ENCODE measurements around the gene SLC25A47.
"Not testable (repeated sequence)": the region's sequence is repeated elsewhere in the genome, so short reads cannot be mapped to it uniquely, and the experiment has no call there.

Gene SLC25A47

DNA sequence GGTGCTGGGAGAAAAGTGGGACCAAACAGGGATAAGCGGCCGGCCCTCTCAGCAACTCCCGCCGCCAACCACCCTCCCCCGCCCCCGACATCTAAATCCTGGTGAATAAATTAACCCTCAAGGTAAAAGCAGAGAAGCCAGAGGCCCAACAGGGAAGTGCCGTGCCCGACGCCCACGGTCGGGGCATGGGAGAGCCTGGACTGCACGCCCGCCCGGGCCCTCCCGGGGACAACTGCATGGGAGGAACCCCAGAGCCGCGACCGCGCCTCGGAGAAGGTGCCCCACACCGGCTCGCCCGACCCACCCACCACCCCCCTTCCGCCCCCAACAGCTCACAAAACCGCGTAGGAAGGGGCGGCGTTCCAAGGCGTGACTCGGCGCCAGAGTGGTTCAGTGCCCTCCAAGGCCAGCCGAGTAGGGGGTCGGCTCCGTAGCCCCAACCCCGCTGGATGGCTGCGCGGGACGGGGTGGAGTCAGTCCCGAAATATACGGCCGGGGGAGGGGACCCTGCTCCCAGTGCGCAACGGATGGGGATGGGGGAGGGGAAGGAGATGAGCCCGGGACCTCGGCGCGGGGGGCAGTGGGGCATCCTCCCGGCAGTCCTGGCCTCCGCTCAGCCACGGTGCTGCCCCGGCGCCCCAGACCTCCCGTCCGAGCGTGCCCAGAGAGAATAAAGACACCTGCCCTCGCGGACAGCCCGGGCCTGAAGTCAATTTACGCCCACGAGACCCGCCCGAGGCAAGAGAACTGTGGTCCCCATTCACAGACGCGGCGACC lies 17.6 kb upstream of the SLC25A47 start:
- peak overlapping the region; percentile 70 to 73 for H3K4me3 ChIP-seq (ENCODE audit: low read depth in 1 of 2, low read length in 2 of 2)
- H3K9ac ChIP-seq (ENCODE audit: low read depth in 1 of 2, low read length in 2 of 2): peak overlapping the region; percentile 33 to 59
- no peaks in the 10 kb centered on the region for H3K36me3 ChIP-seq (ENCODE audit: control insufficient read depth in 1 of 2, insufficient read depth in 2 of 2, low read length in 2 of 2)
- H3K4me1 ChIP-seq (ENCODE audit: control insufficient read depth in 1 of 2, insufficient read depth in 2 of 2, low read length in 2 of 2): peaks cover 11 to 22% of the 10 kb centered on the region in 2 donors
- H3K27me3 ChIP-seq (ENCODE audit: control insufficient read depth in 1 of 2, insufficient read depth in 2 of 2, low read length in 2 of 2): no peaks in the 10 kb centered on the region
- H3K27ac ChIP-seq (ENCODE audit: low read depth, low read length): peak overlapping the region; percentile 56
- H3K9me3 ChIP-seq (ENCODE audit: control insufficient read depth in 1 of 2, low read length in 2 of 2): no peaks in the 10 kb centered on the region

DNA sequence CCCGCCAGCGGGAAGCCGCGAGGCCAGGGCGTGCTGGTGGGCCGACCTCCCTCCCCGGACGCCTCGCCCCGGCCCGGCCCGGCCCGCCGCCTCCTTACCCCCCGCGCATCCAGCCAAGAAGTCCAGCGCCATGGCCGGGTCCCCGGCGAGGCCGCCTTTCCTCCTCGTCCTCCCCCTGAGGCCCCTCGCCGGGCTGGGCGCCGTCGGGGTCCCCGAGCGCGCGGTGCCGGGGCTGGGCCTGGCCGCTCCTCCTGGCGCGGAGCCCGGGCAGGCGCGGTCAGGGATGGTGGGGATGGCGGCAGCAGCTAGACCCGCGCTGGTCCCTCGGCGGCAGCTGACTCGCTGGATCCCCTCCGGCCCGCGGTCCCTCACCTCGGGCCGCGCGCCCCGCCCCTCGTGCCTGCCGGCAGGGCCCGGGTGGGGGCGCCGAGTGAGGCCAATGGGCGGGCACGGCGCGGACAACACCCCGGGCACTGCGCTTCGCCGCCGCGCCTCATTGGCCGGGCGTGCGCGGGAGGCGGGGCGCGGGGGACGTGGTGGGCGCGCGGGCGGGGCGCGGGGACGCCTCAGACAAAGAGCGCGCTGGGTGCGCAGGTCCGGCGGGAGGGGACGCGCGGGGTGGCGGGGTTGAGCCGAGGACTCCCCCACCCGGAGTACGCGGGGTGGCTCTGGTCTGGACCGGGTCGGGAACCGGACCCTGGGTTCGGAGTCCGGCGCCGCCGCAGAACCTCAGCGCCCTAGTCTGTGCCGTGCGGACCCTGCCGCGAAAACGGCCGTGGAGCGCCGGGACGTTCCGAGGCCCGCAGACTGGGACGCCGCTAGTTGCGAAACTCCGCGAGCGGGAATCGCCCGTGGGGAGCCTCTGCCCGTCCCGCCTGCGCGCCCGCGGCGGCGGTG lies 16.8 kb upstream of the SLC25A47 start, which contains the start of gene SLC25A29:
Gene SLC25A29 (minus strand): TSS at position 344 of the 897 bp plus-strand sequence. CDS start 212 bp downstream, at position 132.
- Histone ChIP-seq H3K27me3 (ENCODE audit: control insufficient read depth in 1 of 2, insufficient read depth in 2 of 2, low read length in 2 of 2) (no peaks in the 10 kb centered on the region), H3K4me3 (ENCODE audit: low read depth in 1 of 2, low read length in 2 of 2) (peak within 1 kb of the TSS; percentile 73 to 79), H3K9me3 (ENCODE audit: control insufficient read depth in 1 of 2, low read length in 2 of 2) (no peaks in the 10 kb centered on the region), H3K4me1 (ENCODE audit: control insufficient read depth in 1 of 2, insufficient read depth in 2 of 2, low read length in 2 of 2) (peaks cover 11 to 22% of the 10 kb centered on the region in 2 donors), H3K9ac (ENCODE audit: low read depth in 1 of 2, low read length in 2 of 2) (peak within 1 kb of the TSS; percentile 73 to 79), H3K27ac (ENCODE audit: low read depth, low read length) (peak within 1 kb of the TSS; percentile 73), H3K36me3 (ENCODE audit: control insufficient read depth in 1 of 2, insufficient read depth in 2 of 2, low read length in 2 of 2) (no peaks in the 10 kb centered on the region)

GRCh38 chr14:100306998-100307765 lies 16.0 kb upstream of the SLC25A47 start:
- H3K4me1 ChIP-seq (ENCODE audit: control insufficient read depth in 1 of 2, insufficient read depth in 2 of 2, low read length in 2 of 2): peaks cover 11 to 22% of the 10 kb centered on the region in 2 donors
- H3K36me3 ChIP-seq (ENCODE audit: control insufficient read depth in 1 of 2, insufficient read depth in 2 of 2, low read length in 2 of 2): no peaks in the 10 kb centered on the region

GRCh38 chr14:100307766-100308426 lies 15.2 kb upstream of the SLC25A47 start:
- no peak overlapping the region for H3K27ac ChIP-seq (ENCODE audit: low read depth, low read length)
- H3K27me3 ChIP-seq (ENCODE audit: control insufficient read depth in 1 of 2, insufficient read depth in 2 of 2, low read length in 2 of 2): peaks cover 0 to 3% of the 10 kb centered on the region in 2 donors
- peak overlapping the region; percentile 73 to 79 for H3K9ac ChIP-seq (ENCODE audit: low read depth in 1 of 2, low read length in 2 of 2)
- H3K9me3 ChIP-seq (ENCODE audit: control insufficient read depth in 1 of 2, low read length in 2 of 2): no peaks in the 10 kb centered on the region
- H3K4me3 ChIP-seq (ENCODE audit: low read depth in 1 of 2, low read length in 2 of 2): peak overlapping the region; percentile 73 to 79
- peaks cover 11 to 22% of the 10 kb centered on the region in 2 donors for H3K4me1 ChIP-seq (ENCODE audit: control insufficient read depth in 1 of 2, insufficient read depth in 2 of 2, low read length in 2 of 2)
- H3K36me3 ChIP-seq (ENCODE audit: control insufficient read depth in 1 of 2, insufficient read depth in 2 of 2, low read length in 2 of 2): no peaks in the 10 kb centered on the region

More at GRCh38 chr14:100306998-100307765, 16.0 kb upstream of the SLC25A47 start:
- H3K4me3 ChIP-seq (ENCODE audit: low read depth in 1 of 2, low read length in 2 of 2): peak overlapping the region; percentile 73 to 79
- H3K27ac ChIP-seq (ENCODE audit: low read depth, low read length): no peak overlapping the region
- no peaks in the 10 kb centered on the region for H3K27me3 ChIP-seq (ENCODE audit: control insufficient read depth in 1 of 2, insufficient read depth in 2 of 2, low read length in 2 of 2)
- peak overlapping the region; percentile 73 to 79 for H3K9ac ChIP-seq (ENCODE audit: low read depth in 1 of 2, low read length in 2 of 2)
- no peaks in the 10 kb centered on the region for H3K9me3 ChIP-seq (ENCODE audit: control insufficient read depth in 1 of 2, low read length in 2 of 2)

DNA sequence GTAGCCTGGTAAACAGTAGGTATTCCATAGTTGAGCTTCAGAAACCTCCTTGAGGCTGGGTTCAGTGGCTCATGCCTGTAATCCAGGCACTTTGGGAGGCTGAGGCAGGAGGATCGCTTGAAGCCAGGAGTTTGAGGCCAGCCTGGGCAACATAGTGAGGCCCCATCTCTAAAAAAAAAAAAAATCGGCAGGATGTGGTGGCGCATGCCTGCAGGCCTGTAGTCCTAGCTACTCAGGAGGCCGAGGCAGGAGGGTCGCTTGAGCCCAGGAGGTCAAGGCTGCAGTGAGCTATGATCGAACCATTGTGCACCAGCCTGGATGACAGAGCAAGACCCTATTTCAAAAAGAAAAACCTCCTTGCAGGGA lies 14.7 kb upstream of the SLC25A47 start:
- H3K27me3 ChIP-seq (ENCODE audit: control insufficient read depth in 1 of 2, insufficient read depth in 2 of 2, low read length in 2 of 2); H3K4me3 ChIP-seq (ENCODE audit: low read depth in 1 of 2, low read length in 2 of 2); H3K36me3 ChIP-seq (ENCODE audit: control insufficient read depth in 1 of 2, insufficient read depth in 2 of 2, low read length in 2 of 2); H3K9me3 ChIP-seq (ENCODE audit: control insufficient read depth in 1 of 2, low read length in 2 of 2); H3K27ac ChIP-seq (ENCODE audit: low read depth, low read length): not testable (repeated sequence)
- peak overlapping the region; percentile 73 to 79 for H3K9ac ChIP-seq (ENCODE audit: low read depth in 1 of 2, low read length in 2 of 2)
- H3K4me1 ChIP-seq (ENCODE audit: control insufficient read depth in 1 of 2, insufficient read depth in 2 of 2, low read length in 2 of 2): peaks cover 11 to 22% of the 10 kb centered on the region in 2 donors

- Histone ChIP-seq H3K27ac (ENCODE audit: low read depth, low read length) (no peak overlapping the region), H3K36me3 (ENCODE audit: control insufficient read depth in 1 of 2, insufficient read depth in 2 of 2, low read length in 2 of 2) (no peaks in the 10 kb centered on the region), H3K27me3 (ENCODE audit: control insufficient read depth in 1 of 2, insufficient read depth in 2 of 2, low read length in 2 of 2) (peaks cover 0 to 3% of the 10 kb centered on the region in 2 donors), H3K9ac (ENCODE audit: low read depth in 1 of 2, low read length in 2 of 2) (no peak overlapping the region), H3K9me3 (ENCODE audit: control insufficient read depth in 1 of 2, low read length in 2 of 2) (no peaks in the 10 kb centered on the region), H3K4me3 (ENCODE audit: low read depth in 1 of 2, low read length in 2 of 2) (no peak overlapping the region), H3K4me1 (ENCODE audit: control insufficient read depth in 1 of 2, insufficient read depth in 2 of 2, low read length in 2 of 2) (peaks cover 11 to 22% of the 10 kb centered on the region in 2 donors)
Measured at GRCh38 chr14:100309028-100309737, 14.0 kb upstream of the SLC25A47 start.

DNA sequence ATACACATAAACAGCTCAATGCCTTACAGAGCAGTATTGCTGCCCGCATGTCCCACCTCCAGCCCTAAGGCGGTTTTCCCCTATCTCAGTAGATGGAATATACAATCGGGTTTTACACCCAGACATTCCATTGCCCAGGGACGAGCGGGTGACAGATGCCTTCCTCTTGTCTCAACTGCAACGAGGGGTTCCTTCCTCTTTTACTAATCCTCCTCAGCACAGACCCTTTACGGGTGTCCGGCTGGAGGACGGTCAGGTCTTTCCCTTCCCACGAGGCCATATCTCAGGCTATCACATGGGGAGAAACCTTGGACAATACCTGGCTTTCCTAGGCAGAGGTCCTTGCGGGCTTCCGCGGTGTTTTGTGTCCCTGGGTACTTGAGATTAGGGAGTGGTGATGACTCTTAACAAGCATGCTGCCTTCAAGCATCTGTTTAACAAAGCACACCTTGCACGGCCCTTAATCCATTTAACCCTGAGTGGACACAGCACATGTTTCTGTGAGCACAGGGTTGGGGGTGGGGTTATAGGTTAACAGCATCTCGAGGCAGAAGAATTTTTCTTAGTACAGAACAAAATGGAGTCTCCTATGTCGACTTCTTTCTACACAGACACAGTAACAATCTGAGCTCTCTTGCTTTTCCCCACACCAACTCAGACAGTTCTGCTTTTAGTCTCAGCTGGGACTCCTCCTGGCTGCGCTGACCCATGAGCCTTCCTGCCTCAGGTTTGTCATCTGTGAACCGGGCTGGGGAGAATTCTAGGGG lies 10.8 kb upstream of the SLC25A47 start:
- H3K9ac ChIP-seq (ENCODE audit: low read depth in 1 of 2, low read length in 2 of 2); H3K36me3 ChIP-seq (ENCODE audit: control insufficient read depth in 1 of 2, insufficient read depth in 2 of 2, low read length in 2 of 2); H3K4me3 ChIP-seq (ENCODE audit: low read depth in 1 of 2, low read length in 2 of 2); H3K9me3 ChIP-seq (ENCODE audit: control insufficient read depth in 1 of 2, low read length in 2 of 2); H3K27me3 ChIP-seq (ENCODE audit: control insufficient read depth in 1 of 2, insufficient read depth in 2 of 2, low read length in 2 of 2); H3K27ac ChIP-seq (ENCODE audit: low read depth, low read length): not testable (repeated sequence)
- H3K4me1 ChIP-seq (ENCODE audit: control insufficient read depth in 1 of 2, insufficient read depth in 2 of 2, low read length in 2 of 2): peaks cover 0 to 11% of the 10 kb centered on the region in 2 donors

DNA sequence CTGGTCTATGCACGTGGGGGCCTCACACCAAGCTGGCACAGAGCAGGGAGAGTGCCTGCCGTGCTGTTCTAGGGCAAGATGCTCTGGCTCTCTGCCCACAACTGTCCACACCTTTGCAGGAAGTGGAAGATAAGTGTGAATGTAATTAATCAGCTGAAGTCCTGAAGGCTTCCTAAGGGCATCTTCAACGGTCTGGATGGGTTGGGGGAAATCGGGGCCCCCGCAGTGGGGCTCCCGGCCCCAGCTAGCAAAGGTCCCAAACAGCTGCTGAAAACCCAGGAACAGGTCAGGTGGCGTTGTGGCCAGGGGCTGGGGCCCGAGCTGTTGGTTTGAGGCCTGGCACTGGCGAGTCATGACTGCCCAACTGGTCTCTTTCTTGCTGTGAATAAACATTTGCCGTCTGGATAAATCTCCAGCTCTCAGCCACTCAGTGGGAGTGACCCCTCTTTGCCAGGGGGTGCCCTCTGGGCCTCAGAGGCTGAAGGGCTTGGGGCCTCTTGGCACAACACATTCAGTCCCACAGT lies 10.2 kb upstream of the SLC25A47 start:
- H3K9ac ChIP-seq (ENCODE audit: low read depth in 1 of 2, low read length in 2 of 2): no peak overlapping the region

More for the DNA sequence above, 10.2 kb upstream of the SLC25A47 start:
- H3K27me3 ChIP-seq (ENCODE audit: control insufficient read depth in 1 of 2, insufficient read depth in 2 of 2, low read length in 2 of 2): peaks cover 0 to 3% of the 10 kb centered on the region in 2 donors
- H3K9me3 ChIP-seq (ENCODE audit: control insufficient read depth in 1 of 2, low read length in 2 of 2): no peaks in the 10 kb centered on the region
- H3K36me3 ChIP-seq (ENCODE audit: control insufficient read depth in 1 of 2, insufficient read depth in 2 of 2, low read length in 2 of 2): no peaks in the 10 kb centered on the region
- peaks cover 0 to 4% of the 10 kb centered on the region in 2 donors for H3K4me1 ChIP-seq (ENCODE audit: control insufficient read depth in 1 of 2, insufficient read depth in 2 of 2, low read length in 2 of 2)
- no peak overlapping the region for H3K4me3 ChIP-seq (ENCODE audit: low read depth in 1 of 2, low read length in 2 of 2)
- no peak overlapping the region for H3K27ac ChIP-seq (ENCODE audit: low read depth, low read length)

All from duodenal mucosa (tissue), 2 donors.